Right lobe of liver (tissue), 4 donors: ENCODE results near the gene PFKL.

Experiments used
- POLR2A ChIP-seq: fragments of 450-650 bp; IDR thresholded peaks from one replicate; pipeline ENCODE4 v1.6.1; 2017; ENCODE audit warnings: antibody characterized with exemption, mild to moderate bottlenecking
- TF ChIP-seq, protein P1 (sequence below), 4 donors: fragments of 200-600 bp in 3 of 4; fragments of 450-650 bp in 1 of 4; IDR thresholded peaks; one replicate each; pipeline versions ENCODE4 v1.5.1 to v1.8.0; 2016 to 2022; ENCODE audit warnings: antibody characterized with exemption in 4 of 4, mild to moderate bottlenecking in 2 of 4
- donor health status: DM: no; HTN: no; CAD: no.
- donor health status: DM: no; HTN: no; CAD: no.
- donor health status: DM: no; HTN: yes; CAD: no.

DNA sequence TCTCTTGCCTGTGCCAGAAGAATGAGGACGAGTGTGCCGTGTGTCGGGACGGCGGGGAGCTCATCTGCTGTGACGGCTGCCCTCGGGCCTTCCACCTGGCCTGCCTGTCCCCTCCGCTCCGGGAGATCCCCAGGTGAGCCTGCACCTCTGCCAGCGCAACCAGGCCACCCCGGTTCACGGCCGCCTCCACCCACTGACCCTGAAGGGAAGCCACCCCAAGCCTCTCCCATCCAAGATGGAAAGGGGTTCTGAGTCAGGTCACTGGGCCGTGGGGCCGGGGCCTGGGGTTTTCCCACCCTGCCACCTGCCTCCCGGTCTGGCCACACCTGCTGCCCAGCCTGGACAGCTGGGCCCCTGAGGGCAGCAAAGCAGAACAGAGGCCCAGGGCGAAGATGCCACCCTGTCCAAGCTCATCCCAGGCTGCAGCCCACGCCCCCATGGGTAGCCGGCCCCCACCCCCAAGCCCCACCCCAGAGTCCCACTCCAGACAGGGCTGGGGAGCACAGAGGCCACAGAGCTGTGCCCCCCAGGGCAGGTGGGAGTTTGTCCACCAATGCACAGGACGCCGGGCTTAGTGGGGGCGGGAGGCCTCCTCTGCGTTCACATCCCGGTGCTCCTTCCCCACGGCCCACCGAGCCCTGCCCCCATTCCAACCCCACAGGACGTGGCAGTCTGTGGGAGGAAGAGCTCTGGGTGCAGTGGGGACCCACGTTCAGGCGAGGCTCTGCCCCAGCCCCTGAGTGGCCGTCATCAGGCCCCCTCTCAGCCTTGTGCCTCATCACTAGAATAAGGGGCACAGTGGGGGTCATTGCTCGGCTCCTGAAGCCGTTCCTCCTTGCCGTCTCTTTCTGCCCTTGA lies 8.5 kb upstream of the PFKL start:
- TF ChIP-seq, protein P1, sequence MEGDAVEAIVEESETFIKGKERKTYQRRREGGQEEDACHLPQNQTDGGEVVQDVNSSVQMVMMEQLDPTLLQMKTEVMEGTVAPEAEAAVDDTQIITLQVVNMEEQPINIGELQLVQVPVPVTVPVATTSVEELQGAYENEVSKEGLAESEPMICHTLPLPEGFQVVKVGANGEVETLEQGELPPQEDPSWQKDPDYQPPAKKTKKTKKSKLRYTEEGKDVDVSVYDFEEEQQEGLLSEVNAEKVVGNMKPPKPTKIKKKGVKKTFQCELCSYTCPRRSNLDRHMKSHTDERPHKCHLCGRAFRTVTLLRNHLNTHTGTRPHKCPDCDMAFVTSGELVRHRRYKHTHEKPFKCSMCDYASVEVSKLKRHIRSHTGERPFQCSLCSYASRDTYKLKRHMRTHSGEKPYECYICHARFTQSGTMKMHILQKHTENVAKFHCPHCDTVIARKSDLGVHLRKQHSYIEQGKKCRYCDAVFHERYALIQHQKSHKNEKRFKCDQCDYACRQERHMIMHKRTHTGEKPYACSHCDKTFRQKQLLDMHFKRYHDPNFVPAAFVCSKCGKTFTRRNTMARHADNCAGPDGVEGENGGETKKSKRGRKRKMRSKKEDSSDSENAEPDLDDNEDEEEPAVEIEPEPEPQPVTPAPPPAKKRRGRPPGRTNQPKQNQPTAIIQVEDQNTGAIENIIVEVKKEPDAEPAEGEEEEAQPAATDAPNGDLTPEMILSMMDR (IDR thresholded peaks at IDR 0.05), result no peak
- no peak for TF ChIP-seq POLR2A
